IMR-90 (cell line): ENCODE results near the gene PPM1L. TPM values are rescaled to one million over a fixed set of nuclear protein-coding genes. Genes with fewer than 3 reads are reported as not detected.

Experiments used
- ATAC-seq: fragments of 200-7000 bp; cut with Tn5 transposase; 2 replicates; pipeline ENCODE4 v1.9.1; 2020; ENCODE audit warnings: low read depth, mild to moderate bottlenecking, moderate library complexity
- BruUV-seq: library from RNA; stranded (reverse); fragments of 400-500 nt; replicated peaks from 2 replicates; lab custom pipeline; 2021; lab: Mats Ljungman, UMichigan
- CTCF ChIA-PET: fragments of 300-600 bp; formaldehyde crosslinking; extraction: SDS; loops from one replicate; lab custom pipeline; 2021; ENCODE audit warnings: antibody characterized with exemption; lab: Yijun Ruan, JAX
- POLR2A ChIA-PET: fragments of 300-600 bp; sonication (Branson Sonifier 250); formaldehyde crosslinking; loops from one replicate; lab custom pipeline; 2022; ENCODE audit warnings: antibody characterized with exemption; ENCODE audit not compliant: unreplicated experiment; lab: Charles Lee
- DNase-seq: peaks from one replicate; pipeline ENCODE4 v3.0.0; 2013
- H2AFZ ChIP-seq: replicated peaks from 2 replicates; pipeline ENCODE3; 2013; ENCODE audit warnings: low read length, mild to moderate bottlenecking; ENCODE audit not compliant: poor library complexity
- H2AK5ac ChIP-seq: 2 replicates; pipeline ENCODE4 v1.6.1; 2013; ENCODE audit warnings: low read depth, low read length, inconsistent platforms
- H2AK9ac ChIP-seq: replicated peaks from 2 replicates; pipeline ENCODE3; 2013; ENCODE audit warnings: mild to moderate bottlenecking, low read depth, low read length, moderate library complexity; ENCODE audit not compliant: poor library complexity
- H2BK120ac ChIP-seq: 2 replicates; pipeline ENCODE4 v1.6.1; 2013; ENCODE audit warnings: low read depth, low read length, inconsistent platforms
- H2BK15ac ChIP-seq: 3 replicates; pipeline ENCODE4 v1.6.1; 2013; ENCODE audit warnings: low read depth, low read length, inconsistent platforms
- H2BK20ac ChIP-seq: 2 replicates; pipeline ENCODE4 v1.6.1; 2013; ENCODE audit warnings: low read depth, mild to moderate bottlenecking, inconsistent platforms, low read length, moderate library complexity
- H2BK5ac ChIP-seq: 2 replicates; pipeline ENCODE4 v1.6.1; 2013; ENCODE audit warnings: mild to moderate bottlenecking, low read depth, low read length, inconsistent platforms; ENCODE audit not compliant: poor library complexity, severe bottlenecking
- H3K14ac ChIP-seq: replicated peaks from 2 replicates; pipeline ENCODE4 v1.6.1; 2013; ENCODE audit warnings: low read depth, low read length, inconsistent platforms
- H3K18ac ChIP-seq: 2 replicates; pipeline ENCODE4 v1.6.1; 2013; ENCODE audit warnings: low read depth, low read length, control low read depth
- H3K23ac ChIP-seq: 2 replicates; pipeline ENCODE4 v1.6.1; 2013; ENCODE audit warnings: low read depth, low read length, inconsistent platforms
- H3K27ac ChIP-seq: 2 replicates; pipeline ENCODE4 v1.5.1; 2013; ENCODE audit warnings: mild to moderate bottlenecking, control low read depth, low read length; ENCODE audit not compliant: insufficient read depth
- H3K27me3 ChIP-seq: 2 replicates; pipeline ENCODE4 v1.6.1; 2013; ENCODE audit warnings: low read length; ENCODE audit not compliant: control insufficient read depth, insufficient read depth
- H3K36me3 ChIP-seq: 2 replicates; pipeline ENCODE4 v1.6.1; 2013; ENCODE audit warnings: low read length, mixed read lengths; ENCODE audit not compliant: control insufficient read depth, insufficient read depth
- H3K4ac ChIP-seq: 2 replicates; pipeline ENCODE4 v1.6.1; 2013; ENCODE audit warnings: low read depth, low read length, inconsistent platforms
- H3K4me1 ChIP-seq: 2 replicates; pipeline ENCODE4 v1.6.1; 2013; ENCODE audit warnings: low read length, mixed read lengths; ENCODE audit not compliant: control insufficient read depth, insufficient read depth
- H3K4me2 ChIP-seq: 2 replicates; pipeline ENCODE4 v1.6.1; 2013; ENCODE audit warnings: low read depth, mild to moderate bottlenecking, control low read depth, low read length, moderate library complexity
- H3K4me3 ChIP-seq: 2 replicates; pipeline ENCODE4 v1.5.1; 2013; ENCODE audit warnings: low read depth, mild to moderate bottlenecking, control low read depth, low read length, moderate library complexity; ENCODE audit not compliant: insufficient read depth
- H3K56ac ChIP-seq: 2 replicates; pipeline ENCODE4 v1.6.1; 2013; ENCODE audit warnings: low read length, inconsistent platforms; ENCODE audit not compliant: insufficient read depth; ENCODE audit errors: extremely low read depth
- H3K79me1 ChIP-seq, 2 experiments: 2 replicates each; pipeline ENCODE4 v1.6.1; 2013; ENCODE audit warnings: low read length in 2 of 2, inconsistent platforms in 1 of 2, low read depth in 1 of 2
- H3K9ac ChIP-seq: 2 replicates; pipeline ENCODE4 v1.6.1; 2013; ENCODE audit warnings: low read depth, low read length, control low read depth
- H3K9me1 ChIP-seq: 2 replicates; pipeline ENCODE4 v1.6.1; 2013; ENCODE audit warnings: low read length, inconsistent platforms; ENCODE audit not compliant: insufficient read depth
- H3K9me3 ChIP-seq: 2 replicates; pipeline ENCODE4 v1.6.1; 2013; ENCODE audit warnings: low read length; ENCODE audit not compliant: control insufficient read depth, insufficient read depth
- H4K20me1 ChIP-seq: 2 replicates; pipeline ENCODE4 v1.6.1; 2013; ENCODE audit warnings: low read length, inconsistent platforms; ENCODE audit not compliant: insufficient read depth
- H4K5ac ChIP-seq: 2 replicates; pipeline ENCODE4 v1.6.1; 2013; ENCODE audit warnings: mild to moderate bottlenecking, low read depth, low read length, control low read depth
- H4K8ac ChIP-seq, 2 experiments: 2 replicates each; pipeline ENCODE4 v1.6.1; 2013; ENCODE audit warnings: low read depth in 2 of 2, low read length in 2 of 2, control low read depth in 1 of 2, inconsistent platforms in 1 of 2
- H4K91ac ChIP-seq: 2 replicates; pipeline ENCODE4 v1.6.1; 2013; ENCODE audit warnings: low read depth, low read length, inconsistent platforms; ENCODE audit not compliant: insufficient read depth
- BHLHE40 ChIP-seq: fragments of 150-350 bp; IDR thresholded peaks from 2 replicates; pipeline ENCODE4 v1.6.1; 2016; ENCODE audit warnings: mild to moderate bottlenecking, low read depth, low read length
- ELK1 ChIP-seq: fragments of 150-350 bp; IDR thresholded peaks from 2 replicates; pipeline ENCODE4 v1.6.1; 2016; ENCODE audit warnings: low read depth, mild to moderate bottlenecking, low read length, moderate library complexity, borderline replicate concordance
- NFE2L2 ChIP-seq: fragments of 150-350 bp; IDR thresholded peaks from 2 replicates; pipeline ENCODE4 v1.6.1; 2016; ENCODE audit warnings: low read depth, mild to moderate bottlenecking, low read length
- RCOR1 ChIP-seq: IDR thresholded peaks from 2 replicates; pipeline ENCODE4 v1.6.1; 2012; ENCODE audit warnings: mild to moderate bottlenecking, low read length, improper control_type of control experiment; ENCODE audit not compliant: insufficient replicate concordance
- RFX5 ChIP-seq: IDR thresholded peaks from 2 replicates; pipeline ENCODE4 v1.8.0; 2012; ENCODE audit warnings: low read depth, mild to moderate bottlenecking, low read length, moderate library complexity
- USF2 ChIP-seq: fragments of 150-350 bp; IDR thresholded peaks from 2 replicates; pipeline ENCODE4 v1.6.1; 2017; ENCODE audit warnings: mild to moderate bottlenecking, antibody characterized with exemption, low read length, low read depth
- WGBS, 2 experiments: methylation state at CpG; one replicate each; pipeline versions ENCODE4 v1.1.5 to v1.1.7; 2013; ENCODE audit warnings: missing lambda C conversion rate in 2 of 2; ENCODE audit not compliant: insufficient read length in 1 of 2; ENCODE audit errors: extremely low coverage in 2 of 2; 5-methylcytosine and 5-hydroxymethylcytosine counted together
- dilution Hi-C: fragments of 300-500 bp; cut with HindIII; formaldehyde crosslinking; loops from one replicate; pipeline ENCODE4 v1.14.3; 2018; ENCODE audit warnings: low sequenced_read_pairs; ENCODE audit not compliant: unreplicated experiment
- in situ Hi-C: fragments of 300-500 bp; cut with MboI; formaldehyde crosslinking; loops from 3 replicates; pipeline ENCODE4 v1.14.3; 2019; ENCODE audit warnings: low sequenced_read_pairs, inconsistent platforms, mixed read lengths
- intact Hi-C: fragments of 100-400 bp; cut with micrococcal nuclease; formaldehyde crosslinking; loops from 2 replicates; pipeline ENCODE4 v1.10.0; 2022
- polyA plus RNA-seq, 3 experiments: library from polyadenylated mRNA; depleted of rRNA; stranded (reverse); fragments of >200 nt; gene quantifications; 2 replicates each; pipeline ENCODE4 v1.2.3, GENCODE V29; 2012; ENCODE audit warnings: low replicate concordance in 1 of 3
- total RNA-seq: library from RNA; depleted of rRNA; stranded (reverse); fragments of >200 nt; gene quantifications from 2 replicates; pipeline ENCODE4 v1.2.3, GENCODE V29; 2012

PPM1L gene
- total and polyA plus RNA-seq, 2 of the 4 experiments (the other 2 are of a cell fraction): 0.14 to 0.18 TPM

- no peak overlapping the region for H4K5ac ChIP-seq
- no peaks in the 10 kb centered on the region for H3K79me1 ChIP-seq
- no peak overlapping the region for H2BK5ac ChIP-seq
- in situ Hi-C loops (no loop called here), dilution Hi-C loops (no loop called here), intact Hi-C loops (no loop called here)
- no peak overlapping the region for H3K14ac ChIP-seq
- no peak overlapping the region for H3K27ac ChIP-seq
- ATAC-seq (no peak), DNase-seq (no peak)
- H3K36me3 ChIP-seq: no peaks in the 10 kb centered on the region
- no peak overlapping the region for H3K9ac ChIP-seq
- BruUV-seq: no TSS peak
- no peaks in the 10 kb centered on the region for H4K20me1 ChIP-seq
- no peak overlapping the region for H3K4me2 ChIP-seq
- H3K9me1 ChIP-seq: no peaks in the 10 kb centered on the region
- ChIA-PET CTCF (no interaction called here), POLR2A (no interaction called here)
- TF ChIP-seq NFE2L2 (no peak), RFX5 (no peak), ELK1 (no peak), RCOR1 (no peak), BHLHE40 (no peak), USF2 (no peak)
- H3K4me1 ChIP-seq: no peaks in the 10 kb centered on the region
- no peak overlapping the region for H2BK120ac ChIP-seq
- H3K4me3 ChIP-seq: no peak overlapping the region
- H3K18ac ChIP-seq: no peak overlapping the region
- no peak overlapping the region for H4K91ac ChIP-seq
- no peaks in the 10 kb centered on the region for H3K9me3 ChIP-seq
- H3K27me3 ChIP-seq: no peaks in the 10 kb centered on the region; the same call in 1 of the 2 replicates
- no CpG with 5 or more reads among the region's 3 CpGs for WGBS, 2 experiments
- no peak overlapping the region for H2BK15ac ChIP-seq
- H4K8ac ChIP-seq: no peak overlapping the region
- H2BK20ac ChIP-seq: no peak overlapping the region
- H3K23ac ChIP-seq: no peak overlapping the region
- H2AK5ac ChIP-seq: no peak overlapping the region
- H2AK9ac ChIP-seq: no peak overlapping the region
- H2AFZ ChIP-seq: no peak overlapping the region
- H3K56ac ChIP-seq: no peak overlapping the region
- H3K4ac ChIP-seq: no peak overlapping the region
Measured at GRCh38 chr3:160808838-160809237, 52.8 kb downstream of the PPM1L start.
